ENCODE data around the gene TGFBR3L. TPM values are rescaled to one million over a fixed set of nuclear protein-coding genes. Genes with fewer than 3 reads are reported as not detected.
"Not testable (repeated sequence)": the region's sequence is repeated elsewhere in the genome, so short reads cannot be mapped to it uniquely, and the experiment has no call there.

The TGFBR3L gene
- total RNA-seq, 4 donors from 2014 or later = not detected

DNA sequence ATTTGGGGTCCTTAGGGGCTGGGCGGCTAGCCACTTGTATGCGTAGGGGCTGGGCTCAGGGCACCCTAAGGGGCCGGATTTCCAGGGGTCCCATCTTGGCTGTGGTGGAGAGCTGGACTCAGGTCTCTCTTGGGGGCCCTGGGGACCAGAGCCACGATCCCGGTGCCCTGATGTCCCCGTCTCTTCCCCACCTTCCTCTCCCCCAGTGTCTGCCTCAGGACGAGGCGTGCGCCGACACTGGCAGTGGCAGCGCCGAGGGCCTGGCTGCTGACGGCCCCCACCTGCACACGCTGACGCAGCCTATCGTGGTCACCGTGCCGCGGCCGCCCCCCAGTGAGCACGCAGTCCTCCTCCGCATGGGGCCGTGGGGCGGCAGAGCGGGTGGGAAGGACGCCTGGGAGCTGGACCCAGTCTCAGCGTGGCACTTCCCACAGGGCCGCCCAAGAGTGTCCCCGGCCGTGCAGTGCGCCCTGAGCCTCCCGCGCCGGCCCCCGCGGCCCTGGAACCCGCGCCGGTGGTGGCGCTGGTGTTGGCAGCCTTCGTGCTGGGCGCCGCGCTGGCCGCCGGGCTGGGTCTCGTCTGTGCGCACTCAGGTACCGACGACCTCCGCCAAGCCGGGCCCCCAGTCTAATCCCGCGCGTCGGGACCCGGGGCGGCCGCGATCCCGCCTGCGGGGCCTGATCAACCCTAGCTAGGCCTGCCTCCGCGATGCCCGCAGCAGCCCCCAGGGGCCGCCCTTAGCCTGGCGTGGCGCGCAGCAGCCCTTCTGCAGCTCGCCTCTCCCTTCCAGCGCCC lies 2.8 kb downstream of the TGFBR3L start:
- H3K27ac ChIP-seq = no peak overlapping the region
- peak; percentile 36 to 46 for DNase-seq
- H3K4me3 ChIP-seq (replicated peaks in 1 of 3) = no peak overlapping the region
- TF ChIP-seq, protein P1, sequence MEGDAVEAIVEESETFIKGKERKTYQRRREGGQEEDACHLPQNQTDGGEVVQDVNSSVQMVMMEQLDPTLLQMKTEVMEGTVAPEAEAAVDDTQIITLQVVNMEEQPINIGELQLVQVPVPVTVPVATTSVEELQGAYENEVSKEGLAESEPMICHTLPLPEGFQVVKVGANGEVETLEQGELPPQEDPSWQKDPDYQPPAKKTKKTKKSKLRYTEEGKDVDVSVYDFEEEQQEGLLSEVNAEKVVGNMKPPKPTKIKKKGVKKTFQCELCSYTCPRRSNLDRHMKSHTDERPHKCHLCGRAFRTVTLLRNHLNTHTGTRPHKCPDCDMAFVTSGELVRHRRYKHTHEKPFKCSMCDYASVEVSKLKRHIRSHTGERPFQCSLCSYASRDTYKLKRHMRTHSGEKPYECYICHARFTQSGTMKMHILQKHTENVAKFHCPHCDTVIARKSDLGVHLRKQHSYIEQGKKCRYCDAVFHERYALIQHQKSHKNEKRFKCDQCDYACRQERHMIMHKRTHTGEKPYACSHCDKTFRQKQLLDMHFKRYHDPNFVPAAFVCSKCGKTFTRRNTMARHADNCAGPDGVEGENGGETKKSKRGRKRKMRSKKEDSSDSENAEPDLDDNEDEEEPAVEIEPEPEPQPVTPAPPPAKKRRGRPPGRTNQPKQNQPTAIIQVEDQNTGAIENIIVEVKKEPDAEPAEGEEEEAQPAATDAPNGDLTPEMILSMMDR (IDR thresholded peaks at IDR 0.05) = peak in 4 of 6 experiments; percentile 11 to 47 (median 22)
- TF ChIP-seq POLR2A (IDR thresholded peaks at IDR 0.05) = no peak
- intact Hi-C loops (cut with DNase I) = loop anchor here (2.0 kb wide), 1 partner anchor 13 kb away; no protein-coding TSS in a partner anchor
- H3K4me1 ChIP-seq = peaks cover 9 to 45% of the 10 kb centered on the region in 2 donors
- no peaks in the 10 kb centered on the region for H3K9me3 ChIP-seq
- peaks cover 11 to 12% of the 10 kb centered on the region in 2 donors for H3K36me3 ChIP-seq
- H3K27me3 ChIP-seq = peaks cover 4% of the 10 kb centered on the region
- WGBS, 2 donors = 2% methylated on average over 44 of the region's 71 CpGs; no CpG with 5 or more reads in 1 of the 2 donors

DNA sequence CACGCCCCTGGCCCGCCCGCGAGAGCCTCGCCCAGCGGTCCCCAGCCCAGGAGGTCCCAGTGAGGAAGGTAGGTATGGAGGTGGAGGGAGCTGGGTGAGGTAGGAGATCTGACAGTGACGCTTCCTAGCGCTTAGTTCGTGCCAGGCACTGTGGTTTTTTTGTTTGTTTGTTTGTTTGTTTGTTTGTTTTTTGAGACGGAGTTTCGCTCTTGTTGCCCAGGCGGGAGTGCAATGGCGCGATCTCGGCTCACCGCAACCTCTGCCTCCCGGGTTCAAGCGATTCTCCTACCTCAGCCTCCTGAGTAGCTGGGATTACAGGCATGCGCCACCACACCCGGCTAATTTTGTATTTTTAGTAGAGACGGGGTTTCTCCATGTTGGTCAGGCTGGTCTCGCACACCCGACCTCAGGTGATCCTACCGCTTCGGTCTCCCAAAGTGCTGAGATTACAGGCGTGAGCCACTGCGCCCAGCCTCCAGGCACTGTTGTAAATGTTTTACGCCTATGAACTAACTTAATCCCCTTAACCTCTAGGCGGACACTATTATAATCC lies 3.5 kb downstream of the TGFBR3L start:
- not testable (repeated sequence) for H3K4me3 ChIP-seq (replicated peaks in 1 of 3); H3K27me3 ChIP-seq; H3K9me3 ChIP-seq; DNase-seq; H3K27ac ChIP-seq
- intact Hi-C loops (cut with DNase I) = loop anchor here (2.0 kb wide), 1 partner anchor 13 kb away; no protein-coding TSS in a partner anchor
- Histone ChIP-seq H3K4me1 (peaks cover 9 to 45% of the 10 kb centered on the region in 2 donors), H3K36me3 (peaks cover 11% of the 10 kb centered on the region in 2 donors)
- WGBS, 2 donors = 27 to 34% methylated on average over 23 to 29 of the region's 29 CpGs

DNA sequence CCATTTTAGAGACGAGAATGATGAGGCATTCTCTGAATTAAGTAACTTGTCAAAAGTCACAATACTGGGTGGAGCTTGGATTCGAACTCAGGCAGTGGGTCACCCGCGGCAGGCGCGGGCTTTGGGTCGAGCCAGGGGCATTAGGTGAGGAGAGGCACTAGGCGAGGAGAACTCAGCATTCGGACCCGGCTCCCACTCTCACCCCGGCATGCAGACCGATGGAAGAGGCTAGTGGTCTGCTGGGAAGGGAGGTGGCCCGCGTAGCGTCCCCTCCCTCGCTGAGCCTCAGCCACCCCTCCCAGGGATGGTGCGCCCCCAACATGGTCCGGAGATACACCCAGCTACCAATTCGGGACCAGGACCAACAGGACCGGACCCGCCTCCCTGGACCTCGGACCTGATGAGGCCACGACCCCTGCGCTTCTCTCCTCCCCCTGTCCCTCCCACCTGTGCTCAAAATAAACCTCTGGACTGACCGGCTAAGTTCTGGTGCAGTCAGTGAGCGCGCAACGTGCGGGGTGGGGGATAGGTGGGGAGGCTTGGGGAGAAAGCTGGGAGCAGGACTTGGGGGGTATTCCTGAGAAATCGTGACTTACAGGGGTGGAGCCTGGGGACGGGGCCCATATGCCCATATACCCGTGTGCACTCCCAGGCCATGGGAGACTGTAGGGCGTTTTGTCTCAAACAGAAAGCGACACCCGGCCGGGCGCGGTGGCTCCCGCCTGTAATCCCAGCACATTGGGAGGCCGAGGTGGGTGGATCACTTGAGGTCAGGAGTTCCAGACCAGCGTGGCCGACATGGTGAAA lies 4.2 kb downstream of the TGFBR3L start:
- Histone ChIP-seq H3K4me3 (replicated peaks in 1 of 3) (no peak overlapping the region), H3K27ac (no peak overlapping the region), H3K9me3 (no peaks in the 10 kb centered on the region), H3K27me3 (peaks cover 4% of the 10 kb centered on the region), H3K36me3 (peaks cover 11% of the 10 kb centered on the region in 2 donors), H3K4me1 (peaks cover 9 to 45% of the 10 kb centered on the region in 2 donors)
- TF ChIP-seq POLR2A (IDR thresholded peaks at IDR 0.05) = no peak
- TF ChIP-seq, protein P1 (IDR thresholded peaks at IDR 0.05) = no peak
- no peak for DNase-seq
- intact Hi-C loops (cut with DNase I) = loop anchor here (2.0 kb wide), 1 partner anchor 14 kb away; no protein-coding TSS in a partner anchor
- WGBS, 2 donors = 48 to 62% methylated on average over 27 to 33 of the region's 42 CpGs

DNA sequence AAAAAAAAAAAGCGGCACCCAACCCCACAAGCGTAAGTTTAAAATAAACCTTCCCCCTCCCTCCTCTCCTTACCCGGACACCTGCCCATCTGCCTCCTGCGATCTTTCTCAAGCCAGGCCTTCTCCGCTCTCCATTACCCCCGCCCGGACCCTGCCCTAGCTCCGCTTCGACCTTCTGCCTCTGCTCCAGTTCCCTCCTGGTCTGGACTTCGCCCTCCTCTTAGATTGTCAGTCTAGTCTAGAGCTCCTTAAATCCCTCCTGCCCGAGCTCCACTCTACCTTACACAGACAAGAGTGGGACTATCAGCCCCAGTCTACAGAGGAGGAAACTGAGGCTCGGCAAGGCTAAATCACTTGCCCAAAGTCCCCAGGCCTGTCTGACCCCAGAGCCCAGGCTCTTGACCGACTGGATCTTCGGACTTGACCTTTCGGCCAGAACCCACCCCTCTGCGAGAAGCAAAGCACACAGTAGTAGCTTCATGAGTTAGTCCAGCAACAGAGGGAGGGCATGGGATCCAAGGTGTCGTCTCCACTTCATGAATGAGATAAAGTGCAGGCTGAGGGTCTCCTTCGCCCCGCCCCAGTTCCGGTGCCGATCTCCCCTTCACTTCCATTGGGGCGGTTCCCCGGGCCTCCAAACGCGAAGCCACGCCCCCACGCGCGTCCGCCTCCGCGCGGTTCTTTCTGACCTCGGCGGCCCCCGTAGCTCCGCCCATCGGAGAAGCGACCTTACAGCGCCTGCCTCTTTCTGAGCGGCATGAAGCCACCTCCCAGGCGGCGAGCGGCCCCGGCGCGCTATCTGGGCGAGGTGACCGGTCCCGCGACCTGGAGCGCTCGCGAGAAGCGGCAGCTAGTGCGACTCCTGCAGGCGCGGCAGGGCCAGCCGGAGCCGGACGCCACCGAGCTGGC lies 5.2 kb downstream of the TGFBR3L start, which contains the start of gene SNAPC2:
SNAPC2 (plus strand) TSS at position 729 of the 909 bp plus-strand sequence; CDS start at position 758, 29 bp downstream.
- TF ChIP-seq, protein P1 (IDR thresholded peaks at IDR 0.05) = peak in 1 of 6 experiments; percentile 16
- TF ChIP-seq POLR2A (IDR thresholded peaks at IDR 0.05) = peak in 1 of 2 donors; percentile 63
- Histone ChIP-seq H3K9me3 (no peaks in the 10 kb centered on the region), H3K4me3 (replicated peaks in 1 of 3) (peak within 1 kb of the TSS; percentile 35 to 98 (median 67)), H3K27me3 (peaks cover 4% of the 10 kb centered on the region), H3K36me3 (peaks cover 11% of the 10 kb centered on the region in 2 donors), H3K27ac (peak within 1 kb of the TSS; percentile 78 to 92 (median 88)), H3K4me1 (peaks cover 9 to 49% of the 10 kb centered on the region in 2 donors)
- WGBS, 2 donors = 15% methylated on average over 32 to 40 of the region's 62 CpGs
- intact Hi-C loops (cut with DNase I) = loop anchor here (2.0 kb wide), 1 partner anchor 15 kb away; no protein-coding TSS in a partner anchor
- peak; percentile 97 to 98 for DNase-seq
